Panc1 (cell line): ENCODE measurements around the gene RABL3.

Experiments used
- POLR2AphosphoS5 ChIP-seq: IDR thresholded peaks from 2 replicates; pipeline ENCODE4 v1.6.1; 2012; ENCODE audit warnings: mild to moderate bottlenecking, low read depth, low read length, moderate library complexity
- TF ChIP-seq, protein P1 (sequence below): fragments of 450-650 bp; IDR thresholded peaks from 2 replicates; pipeline ENCODE4 v1.5.1; 2017; ENCODE audit warnings: mild to moderate bottlenecking
- TF ChIP-seq, protein P2 (sequence below), 2 experiments: IDR thresholded peaks; 2 replicates each; pipeline ENCODE4 v1.6.1; 2011 to 2012; ENCODE audit warnings: low read depth in 2 of 2, control low read depth in 1 of 2, low read length in 1 of 2, mild to moderate bottlenecking in 1 of 2, moderate library complexity in 1 of 2; ENCODE audit not compliant: insufficient read depth in 1 of 2

DNA sequence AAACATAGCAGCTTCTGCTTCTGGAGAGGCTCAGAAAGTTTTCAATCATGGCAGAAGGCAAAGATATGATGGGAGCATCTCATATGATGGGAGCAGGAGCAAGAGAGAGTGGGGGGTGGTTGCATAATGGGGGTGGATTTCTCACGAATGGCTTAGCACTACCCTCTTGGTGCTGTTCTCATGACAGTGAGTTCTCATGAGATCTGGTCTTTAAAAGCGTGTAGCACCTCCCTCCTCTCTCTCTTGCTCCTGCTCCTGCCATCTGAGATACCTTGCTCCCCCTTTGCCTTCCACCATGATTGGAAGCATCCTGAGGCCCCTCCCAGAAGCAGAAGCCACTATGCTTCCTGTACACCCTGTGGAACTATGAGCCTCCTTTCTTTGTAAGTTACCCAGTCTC lies 82.5 kb downstream of the RABL3 start:
- TF ChIP-seq, protein P1, sequence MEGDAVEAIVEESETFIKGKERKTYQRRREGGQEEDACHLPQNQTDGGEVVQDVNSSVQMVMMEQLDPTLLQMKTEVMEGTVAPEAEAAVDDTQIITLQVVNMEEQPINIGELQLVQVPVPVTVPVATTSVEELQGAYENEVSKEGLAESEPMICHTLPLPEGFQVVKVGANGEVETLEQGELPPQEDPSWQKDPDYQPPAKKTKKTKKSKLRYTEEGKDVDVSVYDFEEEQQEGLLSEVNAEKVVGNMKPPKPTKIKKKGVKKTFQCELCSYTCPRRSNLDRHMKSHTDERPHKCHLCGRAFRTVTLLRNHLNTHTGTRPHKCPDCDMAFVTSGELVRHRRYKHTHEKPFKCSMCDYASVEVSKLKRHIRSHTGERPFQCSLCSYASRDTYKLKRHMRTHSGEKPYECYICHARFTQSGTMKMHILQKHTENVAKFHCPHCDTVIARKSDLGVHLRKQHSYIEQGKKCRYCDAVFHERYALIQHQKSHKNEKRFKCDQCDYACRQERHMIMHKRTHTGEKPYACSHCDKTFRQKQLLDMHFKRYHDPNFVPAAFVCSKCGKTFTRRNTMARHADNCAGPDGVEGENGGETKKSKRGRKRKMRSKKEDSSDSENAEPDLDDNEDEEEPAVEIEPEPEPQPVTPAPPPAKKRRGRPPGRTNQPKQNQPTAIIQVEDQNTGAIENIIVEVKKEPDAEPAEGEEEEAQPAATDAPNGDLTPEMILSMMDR = no peak
- TF ChIP-seq, protein P2, sequence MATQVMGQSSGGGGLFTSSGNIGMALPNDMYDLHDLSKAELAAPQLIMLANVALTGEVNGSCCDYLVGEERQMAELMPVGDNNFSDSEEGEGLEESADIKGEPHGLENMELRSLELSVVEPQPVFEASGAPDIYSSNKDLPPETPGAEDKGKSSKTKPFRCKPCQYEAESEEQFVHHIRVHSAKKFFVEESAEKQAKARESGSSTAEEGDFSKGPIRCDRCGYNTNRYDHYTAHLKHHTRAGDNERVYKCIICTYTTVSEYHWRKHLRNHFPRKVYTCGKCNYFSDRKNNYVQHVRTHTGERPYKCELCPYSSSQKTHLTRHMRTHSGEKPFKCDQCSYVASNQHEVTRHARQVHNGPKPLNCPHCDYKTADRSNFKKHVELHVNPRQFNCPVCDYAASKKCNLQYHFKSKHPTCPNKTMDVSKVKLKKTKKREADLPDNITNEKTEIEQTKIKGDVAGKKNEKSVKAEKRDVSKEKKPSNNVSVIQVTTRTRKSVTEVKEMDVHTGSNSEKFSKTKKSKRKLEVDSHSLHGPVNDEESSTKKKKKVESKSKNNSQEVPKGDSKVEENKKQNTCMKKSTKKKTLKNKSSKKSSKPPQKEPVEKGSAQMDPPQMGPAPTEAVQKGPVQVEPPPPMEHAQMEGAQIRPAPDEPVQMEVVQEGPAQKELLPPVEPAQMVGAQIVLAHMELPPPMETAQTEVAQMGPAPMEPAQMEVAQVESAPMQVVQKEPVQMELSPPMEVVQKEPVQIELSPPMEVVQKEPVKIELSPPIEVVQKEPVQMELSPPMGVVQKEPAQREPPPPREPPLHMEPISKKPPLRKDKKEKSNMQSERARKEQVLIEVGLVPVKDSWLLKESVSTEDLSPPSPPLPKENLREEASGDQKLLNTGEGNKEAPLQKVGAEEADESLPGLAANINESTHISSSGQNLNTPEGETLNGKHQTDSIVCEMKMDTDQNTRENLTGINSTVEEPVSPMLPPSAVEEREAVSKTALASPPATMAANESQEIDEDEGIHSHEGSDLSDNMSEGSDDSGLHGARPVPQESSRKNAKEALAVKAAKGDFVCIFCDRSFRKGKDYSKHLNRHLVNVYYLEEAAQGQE (IDR thresholded peaks at IDR 0.05; ENCODE audit: insufficient read depth in 1 of 2, low read depth in 2 of 2, low read length in 1 of 2) = no peak
- no peak for TF ChIP-seq POLR2AphosphoS5
